Calu3 (cell line): Measurements from ENCODE around the gene IGF1R. TPM values are rescaled to one million over a fixed set of nuclear protein-coding genes. Genes with fewer than 3 reads are reported as not detected.

Experiments used
- BruUV-seq: library from RNA; stranded (reverse); fragments of 400-500 nt; replicated peaks from 2 replicates; lab custom pipeline; 2021; lab: Mats Ljungman, UMichigan
- CTCF ChIA-PET: fragments of 300-600 bp; sonication (Branson Sonifier 250); formaldehyde crosslinking; loops from one replicate; lab custom pipeline; 2022; ENCODE audit warnings: antibody characterized with exemption; lab: Charles Lee
- DNase-seq: peaks from one replicate; pipeline ENCODE4 v3.0.0; 2022
- H3K27ac Mint-ChIP-seq: one replicate; pipeline ENCODE4 v1.8.0; 2022; ENCODE audit warnings: mixed read lengths; ENCODE audit not compliant: unreplicated experiment
- H3K27me3 Mint-ChIP-seq: one replicate; pipeline ENCODE4 v1.8.0; 2022; ENCODE audit warnings: mixed read lengths; ENCODE audit not compliant: unreplicated experiment
- H3K36me3 Mint-ChIP-seq: one replicate; pipeline ENCODE4 v1.8.0; 2022; ENCODE audit warnings: mild to moderate bottlenecking, moderate library complexity, mixed read lengths; ENCODE audit not compliant: insufficient read depth, unreplicated experiment
- H3K4me1 Mint-ChIP-seq: one replicate; pipeline ENCODE4 v1.8.0; 2022; ENCODE audit warnings: mild to moderate bottlenecking, low read depth, mixed read lengths; ENCODE audit not compliant: unreplicated experiment
- H3K4me3 Mint-ChIP-seq: one replicate; pipeline ENCODE4 v1.8.0; 2022; ENCODE audit warnings: mild to moderate bottlenecking, low read depth, moderate library complexity, mixed read lengths; ENCODE audit not compliant: unreplicated experiment
- H3K9me3 Mint-ChIP-seq: one replicate; pipeline ENCODE4 v1.8.0; 2022; ENCODE audit warnings: low read depth, mixed read lengths; ENCODE audit not compliant: unreplicated experiment
- intact Hi-C: fragments of 100-400 bp; cut with micrococcal nuclease; formaldehyde crosslinking; loops from one replicate; pipeline ENCODE4 v1.10.0; 2022; ENCODE audit not compliant: unreplicated experiment
- total RNA-seq: library from RNA; stranded (reverse); gene quantifications from 2 replicates; pipeline ENCODE4 v1.2.3, GENCODE V29; 2022
- TF ChIP-seq, protein P1 (sequence below): fragments of 200-600 bp; IDR thresholded peaks from one replicate; pipeline ENCODE4 v1.8.0; 2022; ENCODE audit warnings: antibody characterized with exemption; ENCODE audit not compliant: unreplicated experiment

IGF1R gene
- total RNA-seq, 1 experiment from 2014 or later = 73.9 TPM

DNA sequence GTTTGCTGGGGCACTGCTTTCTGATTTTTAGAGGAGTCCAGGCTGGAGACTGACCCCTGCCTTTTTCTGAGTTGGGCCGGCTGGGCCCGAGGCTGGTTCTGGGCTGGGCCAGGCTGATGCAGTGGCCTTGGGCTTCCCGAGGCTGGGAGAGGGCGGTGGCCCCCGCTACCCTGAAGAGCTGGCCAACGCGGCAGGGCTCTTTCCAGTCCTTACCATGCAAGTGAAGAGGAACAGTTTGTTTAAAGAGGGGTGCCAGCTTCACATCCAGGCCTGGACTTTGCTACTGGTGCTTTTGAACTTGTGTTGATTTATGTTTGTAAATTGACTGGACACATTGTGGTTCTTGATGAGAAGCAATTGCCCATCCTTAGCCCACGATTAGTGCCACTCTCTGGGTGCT, 15.3 kb downstream of the IGF1R start:
- intact Hi-C loops = no loop called here
- Mint-ChIP-seq H3K9me3 (no peaks in the 10 kb centered on the region), H3K27me3 (no peaks in the 10 kb centered on the region), H3K4me3 (no peak overlapping the region), H3K27ac (no peak overlapping the region), H3K4me1 (peaks cover 33% of the 10 kb centered on the region), H3K36me3 (peaks cover under 1% of the 10 kb centered on the region)
- CTCF ChIA-PET = interaction anchor here (0.5 to 1.2 kb wide), 2 partner anchors 8 to 12 kb away, joined by 3 read pairs; no protein-coding TSS in a partner anchor
- TF ChIP-seq, protein P1, sequence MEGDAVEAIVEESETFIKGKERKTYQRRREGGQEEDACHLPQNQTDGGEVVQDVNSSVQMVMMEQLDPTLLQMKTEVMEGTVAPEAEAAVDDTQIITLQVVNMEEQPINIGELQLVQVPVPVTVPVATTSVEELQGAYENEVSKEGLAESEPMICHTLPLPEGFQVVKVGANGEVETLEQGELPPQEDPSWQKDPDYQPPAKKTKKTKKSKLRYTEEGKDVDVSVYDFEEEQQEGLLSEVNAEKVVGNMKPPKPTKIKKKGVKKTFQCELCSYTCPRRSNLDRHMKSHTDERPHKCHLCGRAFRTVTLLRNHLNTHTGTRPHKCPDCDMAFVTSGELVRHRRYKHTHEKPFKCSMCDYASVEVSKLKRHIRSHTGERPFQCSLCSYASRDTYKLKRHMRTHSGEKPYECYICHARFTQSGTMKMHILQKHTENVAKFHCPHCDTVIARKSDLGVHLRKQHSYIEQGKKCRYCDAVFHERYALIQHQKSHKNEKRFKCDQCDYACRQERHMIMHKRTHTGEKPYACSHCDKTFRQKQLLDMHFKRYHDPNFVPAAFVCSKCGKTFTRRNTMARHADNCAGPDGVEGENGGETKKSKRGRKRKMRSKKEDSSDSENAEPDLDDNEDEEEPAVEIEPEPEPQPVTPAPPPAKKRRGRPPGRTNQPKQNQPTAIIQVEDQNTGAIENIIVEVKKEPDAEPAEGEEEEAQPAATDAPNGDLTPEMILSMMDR = no peak
- BruUV-seq = no TSS peak
- DNase-seq = no peak

DNA sequence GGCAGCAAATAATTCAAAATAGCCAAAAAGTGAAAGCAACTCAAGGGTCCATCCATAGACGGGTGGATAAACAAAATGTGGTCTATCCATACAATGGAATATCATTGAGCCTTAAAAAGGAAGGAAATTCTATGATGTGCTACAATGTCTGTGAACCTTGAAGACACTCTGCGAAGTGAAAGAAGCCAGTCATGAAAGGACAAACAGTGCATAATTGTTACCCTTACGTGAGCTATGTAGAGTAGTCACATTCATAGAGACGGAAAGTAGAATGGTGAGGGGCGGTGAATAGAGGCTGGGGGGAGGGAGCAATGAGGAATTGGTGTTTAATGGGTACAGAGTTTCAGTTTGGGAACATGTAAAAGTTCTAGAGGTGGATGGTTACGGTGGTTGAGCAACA, 18.1 kb downstream of the IGF1R start:
- Mint-ChIP-seq H3K4me3 (no peak overlapping the region), H3K36me3 (peaks cover 13% of the 10 kb centered on the region), H3K27me3 (no peaks in the 10 kb centered on the region), H3K27ac (no peak overlapping the region), H3K4me1 (peaks cover 53% of the 10 kb centered on the region), H3K9me3 (no peaks in the 10 kb centered on the region)
- BruUV-seq = no TSS peak
- CTCF ChIA-PET = interaction anchor here (0.6 to 0.8 kb wide), 2 partner anchors 19 to 405 kb away, joined by 3 to 6 read pairs; no protein-coding TSS in a partner anchor
- intact Hi-C loops = no loop called here
- TF ChIP-seq, protein P1 = no peak
- DNase-seq = no peak

DNA sequence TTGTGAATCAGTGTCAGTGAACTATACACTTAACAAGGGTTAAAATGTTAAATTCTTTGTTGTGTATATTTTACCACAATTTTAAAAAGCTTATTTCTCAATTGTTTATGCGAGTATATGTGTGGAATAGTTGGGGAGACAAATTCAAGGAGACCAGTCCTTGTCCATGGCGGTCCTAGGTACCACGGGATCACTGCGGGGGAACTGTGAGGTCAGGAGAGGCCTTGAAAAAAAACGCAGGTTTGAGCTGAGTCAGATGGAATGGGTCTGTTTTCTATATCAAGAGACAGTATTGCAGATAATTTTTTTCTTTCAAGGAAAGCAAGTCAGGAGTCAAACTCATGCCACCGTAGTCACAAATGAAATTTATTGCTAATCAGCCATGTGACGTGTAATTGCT, 18.5 kb downstream of the IGF1R start:
- H3K4me1 Mint-ChIP-seq = peaks cover 57% of the 10 kb centered on the region

DNA sequence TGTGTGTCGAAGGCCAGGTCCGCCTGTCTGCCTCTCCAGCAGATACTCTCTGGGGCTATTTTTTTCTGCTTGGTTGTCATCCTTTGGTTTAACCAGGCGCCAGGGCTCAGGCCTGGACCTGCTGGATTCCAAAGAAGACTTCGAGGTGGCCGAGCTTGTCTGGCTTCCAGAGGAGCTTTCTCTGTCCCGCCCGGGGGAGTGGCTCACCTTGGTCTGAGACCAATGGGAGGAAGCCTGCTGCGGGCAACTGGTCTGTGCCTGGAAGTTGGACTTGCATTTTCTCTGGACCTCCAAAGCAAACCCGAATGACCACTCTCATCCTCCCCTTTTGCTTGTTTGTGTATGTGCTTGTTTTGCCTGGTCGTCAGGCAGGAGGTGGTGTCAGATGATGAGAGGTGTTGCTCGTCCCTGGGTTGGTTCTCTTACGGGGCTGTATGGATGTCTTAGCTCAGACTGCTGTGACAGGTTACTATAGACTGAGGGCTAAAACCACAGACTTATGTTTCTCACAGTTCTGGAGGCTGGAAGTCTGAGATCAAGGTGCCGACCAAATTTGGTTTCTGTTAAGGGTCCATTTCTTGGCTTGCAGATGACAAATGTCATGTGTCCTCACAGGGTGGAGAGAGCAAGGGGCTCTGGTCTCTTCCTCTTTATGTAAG, 19.3 kb downstream of the IGF1R start:
- intact Hi-C loops = no loop called here
- H3K4me3 Mint-ChIP-seq = no peak overlapping the region
- peaks cover 13% of the 10 kb centered on the region for H3K36me3 Mint-ChIP-seq
- H3K27me3 Mint-ChIP-seq = no peaks in the 10 kb centered on the region
- no peak for DNase-seq
- CTCF ChIA-PET = no interaction called here
- peaks cover 54% of the 10 kb centered on the region for H3K4me1 Mint-ChIP-seq
- BruUV-seq = no TSS peak
- H3K9me3 Mint-ChIP-seq = no peaks in the 10 kb centered on the region
- TF ChIP-seq, protein P1 = no peak
- H3K27ac Mint-ChIP-seq = no peak overlapping the region

More for the DNA sequence above, 18.5 kb downstream of the IGF1R start:
- TF ChIP-seq, protein P1 = no peak
- no TSS peak for BruUV-seq
- Mint-ChIP-seq H3K27ac (no peak overlapping the region), H3K27me3 (no peaks in the 10 kb centered on the region), H3K36me3 (peaks cover 13% of the 10 kb centered on the region), H3K9me3 (no peaks in the 10 kb centered on the region), H3K4me3 (no peak overlapping the region)
- intact Hi-C loops = no loop called here
- CTCF ChIA-PET = interaction anchor here (0.6 to 0.8 kb wide), 2 partner anchors 19 to 405 kb away, joined by 3 to 6 read pairs; no protein-coding TSS in a partner anchor
- DNase-seq = no peak
